IgD-negative memory B cell (primary cell): ENCODE data around the gene VSIG10. TPM values are rescaled to one million over a fixed set of nuclear protein-coding genes. Genes with fewer than 3 reads are reported as not detected.
"Not testable (repeated sequence)": the region's sequence is repeated elsewhere in the genome, so short reads cannot be mapped to it uniquely, and the experiment has no call there.

ENCODE experiments used
- H3K27ac Mint-ChIP-seq, 3 donors: one replicate each; pipeline ENCODE4 v1.8.0; 2020 to 2022; ENCODE audit warnings: mild to moderate bottlenecking in 3 of 3, mixed read lengths in 3 of 3, moderate library complexity in 1 of 3
- H3K27me3 Mint-ChIP-seq: one replicate; pipeline ENCODE4 v1.8.0; 2021; ENCODE audit warnings: mixed read lengths
- H3K36me3 Mint-ChIP-seq: one replicate; pipeline ENCODE4 v1.8.0; 2020; ENCODE audit warnings: mild to moderate bottlenecking, mixed read lengths
- H3K4me1 Mint-ChIP-seq, 3 donors: one replicate each; pipeline ENCODE4 v1.8.0; 2020 to 2022; ENCODE audit warnings: mixed read lengths in 3 of 3, mild to moderate bottlenecking in 1 of 3
- H3K4me3 Mint-ChIP-seq, 4 donors: one replicate each; pipeline ENCODE4 v1.8.0; 2020 to 2022; ENCODE audit warnings: mild to moderate bottlenecking in 4 of 4, mixed read lengths in 4 of 4, moderate library complexity in 3 of 4
- H3K9me3 Mint-ChIP-seq, 3 donors: one replicate each; pipeline ENCODE4 v1.8.0; 2020 to 2021; ENCODE audit warnings: mixed read lengths in 3 of 3, mild to moderate bottlenecking in 1 of 3
- polyA plus RNA-seq: library from polyadenylated mRNA; unstranded; fragments of 300-500 nt; fragmentation: Illumina TruSeq; gene quantifications from one replicate; pipeline ENCODE4 v1.2.3, GENCODE V29; 2021

VSIG10 gene
- polyA plus RNA-seq, 1 donor from 2014 or later = 3.4 TPM

- Mint-ChIP-seq H3K9me3 (peaks cover 0 to 3% (median 0%) of the 10 kb centered on the region in 3 donors), H3K27me3 (no peaks in the 10 kb centered on the region), H3K27ac (peak overlapping the region in 1 of 3 donors; percentile 80), H3K4me1 (peaks cover 7 to 10% (median 8%) of the 10 kb centered on the region in 3 donors), H3K4me3 (no peak overlapping the region), H3K36me3 (peaks cover 10% of the 10 kb centered on the region)
Measured at GRCh38 chr12:118036672-118037411, 67.0 kb downstream of the VSIG10 start.

- H3K4me3 Mint-ChIP-seq = peak overlapping the region in 1 of 4 donors; percentile 15
- peaks cover 6% of the 10 kb centered on the region for H3K36me3 Mint-ChIP-seq
- no peaks in the 10 kb centered on the region for H3K9me3 Mint-ChIP-seq
- peaks cover 7 to 10% (median 8%) of the 10 kb centered on the region in 3 donors for H3K4me1 Mint-ChIP-seq
- no peaks in the 10 kb centered on the region for H3K27me3 Mint-ChIP-seq
- peak overlapping the region in 2 of 3 donors; percentile 3 to 88 for H3K27ac Mint-ChIP-seq
Measured at GRCh38 chr12:118035190-118036041, 68.4 kb downstream of the VSIG10 start.

DNA sequence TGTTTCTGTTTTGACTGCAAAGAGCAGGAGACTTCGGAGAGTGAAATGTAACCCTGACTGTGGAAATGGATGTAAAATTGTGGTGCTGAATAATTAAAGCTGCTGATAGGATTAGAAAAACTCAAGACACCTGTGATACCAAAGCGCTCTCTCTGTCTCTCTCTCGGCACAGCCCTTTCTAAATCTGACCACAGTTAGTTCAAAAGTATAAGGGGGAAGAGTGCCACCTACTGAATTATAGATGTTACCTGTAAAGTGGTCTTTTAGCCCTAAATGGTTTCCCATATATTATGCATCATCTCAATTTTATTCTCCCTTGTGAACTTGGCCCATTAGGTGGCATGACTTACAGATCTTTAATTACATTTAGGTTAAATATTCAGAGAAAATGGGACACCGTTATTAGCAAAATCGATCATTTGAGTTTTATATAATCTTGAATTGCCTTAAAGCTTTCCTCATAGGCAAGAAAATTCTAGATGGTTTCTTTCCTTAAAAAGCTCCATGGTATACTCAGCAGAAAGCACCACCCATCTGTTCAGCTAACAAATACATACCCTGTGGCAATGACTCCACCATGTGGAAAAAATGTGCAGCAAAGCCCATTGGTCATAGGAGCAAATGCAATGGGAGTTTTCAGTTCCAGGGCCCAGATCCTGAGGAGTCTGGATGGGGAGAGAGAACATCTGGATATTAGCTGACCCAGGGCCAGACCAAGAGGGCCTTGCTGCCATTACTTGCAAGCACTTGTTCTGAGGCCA, 69.2 kb downstream of the VSIG10 start:
- Mint-ChIP-seq H3K4me1 (peaks cover 7 to 10% (median 8%) of the 10 kb centered on the region in 3 donors), H3K27me3 (no peaks in the 10 kb centered on the region), H3K27ac (peak overlapping the region in 2 of 3 donors; percentile 3 to 82), H3K9me3 (no peaks in the 10 kb centered on the region), H3K36me3 (peaks cover 6% of the 10 kb centered on the region), H3K4me3 (no peak overlapping the region)

GRCh38 chr12:118033902-118034301, 69.9 kb downstream of the VSIG10 start:
- H3K4me3 Mint-ChIP-seq = no peak overlapping the region
- H3K36me3 Mint-ChIP-seq = peaks cover 6% of the 10 kb centered on the region
- peaks cover 7 to 10% (median 8%) of the 10 kb centered on the region in 3 donors for H3K4me1 Mint-ChIP-seq
- H3K27me3 Mint-ChIP-seq = no peaks in the 10 kb centered on the region
- H3K9me3 Mint-ChIP-seq = no peaks in the 10 kb centered on the region
- peak overlapping the region in 1 of 3 donors; percentile 35 for H3K27ac Mint-ChIP-seq

DNA sequence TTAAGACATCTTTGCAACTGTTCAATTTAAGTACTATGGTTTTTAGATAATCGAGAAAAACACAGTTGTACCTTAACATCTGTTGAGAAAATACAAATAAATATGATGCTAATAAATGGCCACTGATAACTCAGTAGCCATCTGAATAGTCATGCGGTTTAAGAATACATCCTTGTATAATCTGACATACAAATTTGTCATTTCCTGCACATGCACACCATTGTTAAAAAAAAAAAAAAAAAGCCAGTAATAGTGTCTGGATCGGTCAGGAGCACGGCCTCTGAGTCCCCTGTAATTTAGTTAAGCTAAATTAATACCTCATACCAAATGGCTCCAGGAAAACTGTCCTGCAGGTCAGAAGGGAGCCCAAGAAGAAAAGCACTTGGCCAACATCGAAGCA, 70.5 kb downstream of the VSIG10 start:
- Mint-ChIP-seq H3K27me3 (no peaks in the 10 kb centered on the region), H3K27ac (peak overlapping the region in 1 of 3 donors; percentile 35), H3K4me3 (no peak overlapping the region), H3K4me1 (peaks cover 7 to 10% (median 8%) of the 10 kb centered on the region in 3 donors), H3K36me3 (peaks cover 6% of the 10 kb centered on the region), H3K9me3 (no peaks in the 10 kb centered on the region)

DNA sequence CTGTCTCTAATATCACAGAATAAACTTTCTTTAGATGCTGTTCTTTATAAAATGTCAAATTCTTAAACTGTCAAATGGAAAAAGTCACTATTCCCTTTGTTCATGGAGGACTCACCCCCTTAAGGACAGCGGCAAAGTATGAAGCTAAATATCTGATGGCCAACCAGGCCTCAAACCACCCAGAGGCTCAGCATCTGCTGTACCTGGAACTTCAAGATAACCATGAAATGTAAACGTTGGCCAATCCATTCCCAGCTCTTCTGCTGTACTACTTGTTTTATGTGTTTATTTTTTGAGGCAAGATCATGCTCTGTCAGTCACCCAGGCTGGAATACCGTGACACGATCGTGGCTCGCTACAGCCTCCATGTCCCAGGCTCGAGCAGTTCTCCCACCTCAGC, 71.6 kb downstream of the VSIG10 start:
- Mint-ChIP-seq H3K27me3 (no peaks in the 10 kb centered on the region), H3K4me1 (peaks cover 7 to 10% (median 8%) of the 10 kb centered on the region in 3 donors), H3K27ac (peak overlapping the region in 1 of 3 donors; percentile 71), H3K36me3 (peaks cover 9% of the 10 kb centered on the region), H3K4me3 (peak overlapping the region in 1 of 4 donors; percentile 17), H3K9me3 (no peaks in the 10 kb centered on the region)

GRCh38 chr12:118029166-118029565, 74.6 kb downstream of the VSIG10 start:
- Mint-ChIP-seq H3K4me1 (no peaks in the 10 kb centered on the region), H3K36me3 (peaks cover 5% of the 10 kb centered on the region), H3K27me3 (no peaks in the 10 kb centered on the region), H3K27ac (no peak overlapping the region), H3K4me3 (no peak overlapping the region), H3K9me3 (no peaks in the 10 kb centered on the region)

DNA sequence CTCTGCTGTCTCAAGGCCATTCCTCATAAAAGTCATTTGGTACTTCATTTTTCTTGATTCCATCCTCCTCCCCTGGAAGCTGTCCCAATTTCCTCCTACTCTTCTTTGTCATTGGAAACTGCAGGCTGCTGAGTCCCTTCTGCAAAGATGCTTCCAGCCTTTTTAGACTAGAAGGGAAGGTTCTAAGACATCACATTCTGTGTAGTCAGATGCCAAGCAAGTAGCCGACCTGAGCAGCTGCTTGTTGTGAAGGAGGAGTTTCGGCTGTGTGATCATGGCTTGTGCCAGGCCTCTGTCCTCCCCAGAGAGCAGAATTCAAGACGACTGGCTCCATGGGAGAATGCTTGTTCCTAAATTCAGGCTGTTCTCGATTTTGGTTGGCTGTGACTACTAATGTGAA, 78.6 kb downstream of the VSIG10 start:
- H3K4me1 Mint-ChIP-seq = peaks cover 0 to 3% (median 0%) of the 10 kb centered on the region in 3 donors
- H3K9me3 Mint-ChIP-seq = no peaks in the 10 kb centered on the region
- H3K36me3 Mint-ChIP-seq = peaks cover 12% of the 10 kb centered on the region
- H3K27me3 Mint-ChIP-seq = no peaks in the 10 kb centered on the region
- H3K27ac Mint-ChIP-seq = no peak overlapping the region
- no peak overlapping the region for H3K4me3 Mint-ChIP-seq

DNA sequence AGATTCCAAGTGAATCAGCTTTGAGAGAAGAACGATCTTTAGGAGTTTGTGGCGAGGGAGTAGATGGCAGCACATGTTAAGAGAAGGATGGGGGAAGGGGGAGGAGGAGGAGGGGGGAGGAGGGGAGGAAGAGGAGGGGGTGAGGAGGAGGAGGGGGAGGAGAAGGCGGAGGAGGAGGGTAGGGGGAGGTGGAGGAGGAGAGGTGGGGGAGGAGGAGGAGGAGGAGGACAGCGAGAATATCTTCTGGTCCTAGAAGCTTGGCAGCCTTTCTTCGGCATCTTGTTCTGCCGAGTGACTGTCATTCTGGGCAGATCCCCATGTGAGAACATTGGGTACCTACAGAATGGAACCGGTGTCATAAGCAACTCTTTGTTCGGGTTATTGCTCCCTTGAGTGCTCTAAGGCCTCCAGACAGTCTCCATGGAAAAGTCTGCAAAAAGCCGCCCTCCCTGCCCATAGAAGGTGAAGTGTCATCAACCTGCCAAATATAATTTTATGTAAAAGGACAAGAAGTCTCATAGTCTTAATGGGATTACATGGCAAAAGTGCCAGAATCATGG, 80.4 kb downstream of the VSIG10 start:
- no peaks in the 10 kb centered on the region for H3K27me3 Mint-ChIP-seq
- no peak overlapping the region for H3K4me3 Mint-ChIP-seq
- peaks cover 12% of the 10 kb centered on the region for H3K36me3 Mint-ChIP-seq
- peaks cover 0 to 3% (median 0%) of the 10 kb centered on the region in 3 donors for H3K4me1 Mint-ChIP-seq
- no peaks in the 10 kb centered on the region for H3K9me3 Mint-ChIP-seq
- no peak overlapping the region for H3K27ac Mint-ChIP-seq

- H3K9me3 Mint-ChIP-seq = no peaks in the 10 kb centered on the region
- no peak overlapping the region for H3K4me3 Mint-ChIP-seq
- H3K36me3 Mint-ChIP-seq = peaks cover 9% of the 10 kb centered on the region
- H3K4me1 Mint-ChIP-seq = peaks cover 0 to 5% (median 4%) of the 10 kb centered on the region in 3 donors
- H3K27ac Mint-ChIP-seq = no peak overlapping the region
- no peaks in the 10 kb centered on the region for H3K27me3 Mint-ChIP-seq
Measured at GRCh38 chr12:118022728-118023109, 81.1 kb downstream of the VSIG10 start.

DNA sequence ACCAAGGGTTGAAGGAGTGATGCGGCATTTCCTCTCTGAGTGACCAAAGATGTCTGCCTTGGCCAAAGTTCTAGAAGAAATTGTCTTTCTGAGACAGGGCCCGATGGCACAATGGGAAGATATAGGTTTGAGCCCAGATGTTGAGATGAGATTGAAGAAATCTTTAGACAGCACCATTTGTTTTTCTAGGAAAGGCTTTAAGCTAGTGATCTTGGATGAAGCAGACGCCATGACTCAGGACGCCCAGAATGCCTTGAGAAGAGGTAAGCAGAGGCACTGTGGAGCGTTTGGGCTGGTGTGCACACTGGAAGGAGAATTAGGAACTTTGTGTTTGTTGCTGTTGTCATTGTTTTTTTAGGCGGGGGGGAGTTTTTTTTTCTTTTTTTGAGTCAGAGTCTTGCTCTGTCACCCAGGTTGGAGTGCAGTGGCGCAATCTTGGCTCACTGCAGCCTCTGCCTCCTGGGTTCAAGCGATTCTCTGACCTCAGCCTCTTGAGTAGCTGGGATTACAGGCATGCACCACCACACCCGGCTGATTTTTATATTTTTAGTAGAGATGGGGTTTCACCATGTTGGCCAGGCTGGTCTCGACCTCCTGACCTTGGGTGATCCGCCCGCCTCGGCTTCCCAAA, 81.6 kb downstream of the VSIG10 start:
- not testable (repeated sequence) for H3K9me3 Mint-ChIP-seq, H3K27ac Mint-ChIP-seq

GRCh38 chr12:118020036-118020435, 83.8 kb downstream of the VSIG10 start:
- no peak overlapping the region for H3K27ac Mint-ChIP-seq
- no peaks in the 10 kb centered on the region for H3K27me3 Mint-ChIP-seq
- H3K36me3 Mint-ChIP-seq = peaks cover 7% of the 10 kb centered on the region
- peak overlapping the region in 1 of 4 donors; percentile 12 for H3K4me3 Mint-ChIP-seq
- no peaks in the 10 kb centered on the region for H3K9me3 Mint-ChIP-seq
- H3K4me1 Mint-ChIP-seq = peaks cover 9 to 15% (median 10%) of the 10 kb centered on the region in 3 donors

More for the DNA sequence above, 81.6 kb downstream of the VSIG10 start:
- not testable (repeated sequence) for H3K4me1 Mint-ChIP-seq, H3K27me3 Mint-ChIP-seq, H3K4me3 Mint-ChIP-seq, H3K36me3 Mint-ChIP-seq

- Mint-ChIP-seq H3K4me1 (peaks cover 9 to 15% (median 10%) of the 10 kb centered on the region in 3 donors), H3K36me3 (peaks cover 7% of the 10 kb centered on the region), H3K4me3 (peak overlapping the region; percentile 56 to 91 (median 83)), H3K27me3 (no peaks in the 10 kb centered on the region), H3K9me3 (no peaks in the 10 kb centered on the region), H3K27ac (peak overlapping the region in 1 of 3 donors; percentile 25)
Measured at GRCh38 chr12:118017926-118018325, 85.9 kb downstream of the VSIG10 start.
